Tongue (tissue), 2 donors: ENCODE data around the gene PTS. TPM values are rescaled to one million over a fixed set of nuclear protein-coding genes. Genes with fewer than 3 reads are reported as not detected.

Experiments
- DNase-seq: peaks from one replicate; pipeline ENCODE4 v3.0.0-alpha.2; 2015
- total RNA-seq: library from RNA; depleted of rRNA; stranded (reverse); fragments of >200 nt; gene quantifications from one replicate; pipeline ENCODE4 v1.2.3, GENCODE V29; 2014

The PTS gene
- total RNA-seq, 1 donor from 2014 or later = 20.8 TPM

GRCh38 chr11:112222303-112222702 is 3.9 kb upstream of the PTS start:
- no peak for DNase-seq

GRCh38 chr11:112223121-112223520 is 3.1 kb upstream of the PTS start:
- no peak for DNase-seq

- no peak for DNase-seq
Observed at GRCh38 chr11:112223754-112224532, 2.3 kb upstream of the PTS start.

GRCh38 chr11:112225753-112226061 is 521 bp upstream of the PTS start:
- DNase-seq = no peak

- DNase-seq = no peak
Observed at GRCh38 chr11:112226831-112227401, 688 bp downstream of the PTS start.

- no peak for DNase-seq
Observed at GRCh38 chr11:112227471-112227870, 1.2 kb downstream of the PTS start.

- no peak for DNase-seq
Observed at GRCh38 chr11:112228706-112229105, 2.5 kb downstream of the PTS start.

GRCh38 chr11:112229159-112229558 is 2.9 kb downstream of the PTS start:
- DNase-seq = no peak

GRCh38 chr11:112229746-112230433 is 3.7 kb downstream of the PTS start:
- no peak for DNase-seq

GRCh38 chr11:112231952-112232351 is 5.7 kb downstream of the PTS start:
- DNase-seq = no peak

GRCh38 chr11:112235750-112236390 is 9.6 kb downstream of the PTS start:
- DNase-seq = no peak

GRCh38 chr11:112237451-112237850 is 11.2 kb downstream of the PTS start:
- no peak for DNase-seq

GRCh38 chr11:112238041-112238440 is 11.8 kb downstream of the PTS start:
- no peak for DNase-seq

- DNase-seq = no peak
Observed at GRCh38 chr11:112241486-112241885, 15.3 kb downstream of the PTS start.

- DNase-seq = no peak
Observed at GRCh38 chr11:112247201-112247600, 21.0 kb downstream of the PTS start.

- DNase-seq = no peak
Observed at GRCh38 chr11:112248201-112248600, 22.0 kb downstream of the PTS start.

GRCh38 chr11:112249871-112250610 is 23.8 kb downstream of the PTS start:
- DNase-seq = no peak

GRCh38 chr11:112253605-112254242 is 27.5 kb downstream of the PTS start:
- no peak for DNase-seq

- peak; percentile 12 for DNase-seq
Observed at GRCh38 chr11:112255067-112255720, 29.0 kb downstream of the PTS start.

GRCh38 chr11:112260490-112260889 is 34.3 kb downstream of the PTS start, which contains the start of gene PLET1:
Gene PLET1 (minus strand): TSS chr11:112260860. CDS start chr11:112260589, 271 bp downstream.
- no peak for DNase-seq
